DOHH2 (cell line): Measurements from ENCODE around the gene SPDYE6.

Source experiments
- CTCF ChIP-seq: fragments of 200-600 bp; sonication (generic); IDR thresholded peaks from one replicate; pipeline ENCODE4 v1.5.1; 2014; ENCODE audit warnings: antibody characterized with exemption, mild to moderate bottlenecking, low read depth, low read length; ENCODE audit not compliant: poor library complexity, severe bottlenecking
- EZH2phosphoT487 ChIP-seq: fragments of 200-600 bp; sonication (generic); IDR thresholded peaks from 2 replicates; pipeline ENCODE4 v1.6.1; 2017; ENCODE audit warnings: borderline replicate concordance, mild to moderate bottlenecking, antibody characterized with exemption, low read length, moderate library complexity, mixed read lengths

GRCh38 chr7:102395873-102396709, 39.8 kb upstream of the SPDYE6 start, which contains the start of gene PRKRIP1:
- TF ChIP-seq CTCF (no peak), EZH2phosphoT487 (no peak)
